Fibroblast of peridontal ligament (primary cell): ENCODE measurements around the gene SLC25A10.

Source experiments
- DNase-seq: peaks from one replicate; pipeline ENCODE4 v3.0.0-alpha.2; 2010; ENCODE audit errors: extremely low read depth

SLC25A10 gene

GRCh38 chr17:81687770-81688541, 24.1 kb upstream of the SLC25A10 start:
- no peak for DNase-seq

- DNase-seq = no peak
Observed at GRCh38 chr17:81688616-81689015, 23.5 kb upstream of the SLC25A10 start.

- DNase-seq = no peak
Observed at GRCh38 chr17:81690066-81690465, 22.0 kb upstream of the SLC25A10 start.

GRCh38 chr17:81690549-81690948, 21.5 kb upstream of the SLC25A10 start:
- DNase-seq = no peak

GRCh38 chr17:81691196-81691595, 20.9 kb upstream of the SLC25A10 start:
- no peak for DNase-seq

GRCh38 chr17:81691608-81692007, 20.5 kb upstream of the SLC25A10 start:
- no peak for DNase-seq

GRCh38 chr17:81693509-81694210, 18.4 kb upstream of the SLC25A10 start:
- DNase-seq = no peak

- DNase-seq = no peak
Observed at GRCh38 chr17:81694810-81695209, 17.3 kb upstream of the SLC25A10 start.

- DNase-seq = no peak
Observed at GRCh38 chr17:81695211-81695610, 16.9 kb upstream of the SLC25A10 start.

GRCh38 chr17:81695801-81696200, 16.3 kb upstream of the SLC25A10 start:
- no peak for DNase-seq

GRCh38 chr17:81696218-81696941, 15.7 kb upstream of the SLC25A10 start:
- no peak for DNase-seq

GRCh38 chr17:81697261-81698044, 14.6 kb upstream of the SLC25A10 start:
- DNase-seq = no peak

GRCh38 chr17:81700353-81701287, 11.5 kb upstream of the SLC25A10 start:
- no peak for DNase-seq

GRCh38 chr17:81701288-81702071, 10.6 kb upstream of the SLC25A10 start:
- no peak for DNase-seq

GRCh38 chr17:81702934-81703746, 8.9 kb upstream of the SLC25A10 start, which contains the start of gene MRPL12:
Gene MRPL12, plus strand, starts transcription at chr17:81703367. Its CDS starts 135 bp downstream, at chr17:81703502.
- peak; percentile 88 for DNase-seq

GRCh38 chr17:81703747-81704654, 8.1 kb upstream of the SLC25A10 start:
- DNase-seq = no peak

- DNase-seq = no peak
Observed at GRCh38 chr17:81705518-81706231, 6.4 kb upstream of the SLC25A10 start.
